Measurements from ENCODE around the gene MVB12B.
"Not testable (repeated sequence)": the region's sequence is repeated elsewhere in the genome, so short reads cannot be mapped to it uniquely, and the experiment has no call there.

The MVB12B gene, protein sequence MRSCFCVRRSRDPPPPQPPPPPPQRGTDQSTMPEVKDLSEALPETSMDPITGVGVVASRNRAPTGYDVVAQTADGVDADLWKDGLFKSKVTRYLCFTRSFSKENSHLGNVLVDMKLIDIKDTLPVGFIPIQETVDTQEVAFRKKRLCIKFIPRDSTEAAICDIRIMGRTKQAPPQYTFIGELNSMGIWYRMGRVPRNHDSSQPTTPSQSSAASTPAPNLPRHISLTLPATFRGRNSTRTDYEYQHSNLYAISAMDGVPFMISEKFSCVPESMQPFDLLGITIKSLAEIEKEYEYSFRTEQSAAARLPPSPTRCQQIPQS

DNA sequence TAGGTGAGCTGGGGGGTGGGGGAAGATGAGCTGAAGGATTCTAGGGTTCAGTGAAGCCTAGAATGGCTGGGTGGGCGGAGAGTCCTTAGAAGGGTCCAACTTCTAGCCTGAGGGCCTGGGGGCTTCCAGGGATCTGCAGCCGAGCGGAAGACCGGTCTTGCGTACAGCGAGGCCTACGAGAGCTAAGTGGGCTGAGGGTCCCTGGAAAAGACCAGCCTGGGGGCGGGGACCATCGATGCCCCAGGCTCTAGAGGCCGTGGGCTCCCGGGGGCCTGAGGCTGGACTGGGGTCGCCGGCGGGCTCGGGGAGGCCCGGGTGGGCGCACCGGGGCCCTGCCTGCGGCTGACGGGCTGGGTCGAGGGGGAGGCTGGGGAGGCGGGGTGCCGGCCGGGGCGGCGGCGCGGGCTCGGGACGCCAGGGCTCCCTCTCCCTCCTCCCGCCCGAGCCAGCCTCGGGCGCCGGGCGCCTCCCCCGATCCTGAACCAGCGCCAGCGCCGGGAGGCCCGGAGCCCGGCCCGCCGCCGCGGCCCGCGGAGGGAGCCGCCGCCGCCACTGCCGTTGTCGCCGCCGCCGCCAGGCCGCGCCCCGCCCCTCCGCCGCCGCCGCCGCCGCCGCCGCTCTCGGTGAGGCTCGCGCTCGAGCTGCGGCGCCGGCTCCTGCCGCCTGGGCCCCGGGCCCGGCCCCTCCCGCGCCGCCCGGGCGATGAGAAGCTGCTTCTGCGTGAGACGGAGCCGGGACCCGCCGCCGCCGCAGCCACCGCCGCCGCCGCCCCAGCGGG lies at the start of gene MVB12B:
Gene MVB12B, plus strand, starts transcription at position 602 of the 778 bp plus-strand sequence. Its CDS starts 101 bp downstream, at position 703.
- DNase-seq (ENCODE audit: low read depth in 2 of 2): peak in 1 of 2 donors; percentile 24

GRCh38 chr9:126283799-126284465 lies 42.7 kb upstream of the MVB12B start:
- DNase-seq (ENCODE audit: low read depth in 2 of 2): no peak

- not testable (repeated sequence) for DNase-seq (ENCODE audit: low read depth in 2 of 2)
Observed at GRCh38 chr9:126285652-126286051, 41.0 kb upstream of the MVB12B start.

GRCh38 chr9:126287166-126287866 lies 39.3 kb upstream of the MVB12B start:
- no peak for DNase-seq (ENCODE audit: low read depth in 2 of 2)

- no peak for DNase-seq (ENCODE audit: low read depth in 2 of 2)
Observed at GRCh38 chr9:126290871-126291270, 35.8 kb upstream of the MVB12B start.

DNA sequence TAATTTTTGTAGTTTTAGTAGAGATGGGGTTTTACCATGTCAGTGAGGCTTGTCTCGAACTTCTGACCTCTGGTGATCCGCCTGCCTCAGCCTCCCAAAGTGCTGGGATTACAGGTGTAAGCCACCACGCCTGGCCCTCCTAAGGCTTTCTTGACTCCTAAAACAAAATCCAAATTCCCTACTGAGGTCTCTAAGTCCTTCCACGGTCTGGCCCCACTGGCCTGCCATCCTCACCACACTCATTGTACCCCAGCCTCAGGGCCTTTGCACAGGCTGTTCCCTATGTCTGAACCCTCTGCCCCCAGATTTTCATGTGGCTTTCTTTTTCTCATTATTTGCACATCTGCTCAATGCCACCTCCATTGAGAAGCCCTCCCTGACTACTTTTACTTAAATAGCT lies 34.7 kb upstream of the MVB12B start:
- DNase-seq (ENCODE audit: low read depth in 2 of 2): no peak

DNA sequence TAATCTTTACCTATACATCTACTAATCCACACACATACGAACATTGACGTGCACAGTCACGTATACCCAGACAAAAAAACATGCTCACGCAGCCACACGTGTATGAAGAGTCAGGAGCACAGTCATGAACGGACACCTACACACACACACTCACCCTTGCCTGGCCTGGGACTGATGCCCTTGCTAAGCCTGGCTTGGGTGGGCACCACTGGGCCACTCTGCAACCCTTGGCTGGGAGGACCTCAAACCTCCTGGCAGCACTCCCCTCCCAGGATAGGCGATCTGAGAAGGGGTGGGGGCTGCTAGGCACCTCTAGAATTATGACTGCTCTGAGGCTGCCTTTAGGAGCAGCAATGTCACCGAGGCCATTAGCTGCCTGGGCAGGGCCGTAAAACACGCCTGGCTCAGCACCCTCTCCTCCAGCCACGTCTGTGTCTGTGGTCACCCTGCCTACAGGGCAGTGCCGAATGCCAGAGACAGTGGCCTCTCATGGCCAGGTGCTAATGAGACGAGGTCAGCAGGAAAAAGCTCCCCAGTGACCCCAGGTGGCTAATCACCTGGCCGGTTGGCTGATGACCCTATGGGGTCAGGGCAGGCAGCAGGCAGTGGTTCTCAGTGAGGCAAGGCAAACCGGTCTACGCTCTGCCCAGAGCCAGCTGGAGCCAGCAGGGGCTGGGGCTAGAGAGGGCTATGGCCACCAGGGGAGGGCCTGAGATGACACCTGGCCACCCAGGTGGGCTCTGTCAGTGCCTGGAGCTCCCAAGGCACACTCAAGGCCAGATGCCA lies 33.7 kb upstream of the MVB12B start:
- no peak for DNase-seq (ENCODE audit: low read depth in 2 of 2)

- no peak for DNase-seq (ENCODE audit: low read depth in 2 of 2)
Observed at GRCh38 chr9:126293522-126293889, 33.1 kb upstream of the MVB12B start.

- DNase-seq (ENCODE audit: low read depth in 2 of 2): no peak
Observed at GRCh38 chr9:126294331-126295081, 32.1 kb upstream of the MVB12B start.

DNA sequence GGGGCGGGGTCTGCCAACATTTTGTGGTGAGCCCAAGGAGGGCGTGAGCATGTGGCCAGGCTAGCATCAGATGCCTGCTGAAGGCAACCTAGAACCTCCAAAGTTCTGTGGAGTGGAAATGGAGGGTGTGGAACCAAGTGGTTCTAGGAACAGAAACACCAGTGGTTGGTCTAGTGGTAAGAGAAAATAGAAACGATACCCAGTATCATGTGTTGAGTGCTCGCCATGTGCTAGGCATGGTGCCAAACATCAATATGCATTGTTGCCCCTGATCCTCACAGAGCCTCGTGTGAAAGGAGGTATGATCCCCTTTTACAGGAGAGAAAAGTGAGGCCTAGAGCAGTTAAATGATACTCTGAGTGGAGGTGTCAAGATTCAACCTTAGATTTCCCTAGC lies 31.5 kb upstream of the MVB12B start:
- no peak for DNase-seq (ENCODE audit: low read depth in 2 of 2)

- no peak for DNase-seq (ENCODE audit: low read depth in 2 of 2)
Observed at GRCh38 chr9:126295516-126295915, 31.1 kb upstream of the MVB12B start.

- DNase-seq (ENCODE audit: low read depth in 2 of 2): no peak
Observed at GRCh38 chr9:126295936-126296600, 30.6 kb upstream of the MVB12B start.

GRCh38 chr9:126296687-126297086 lies 29.9 kb upstream of the MVB12B start:
- no peak for DNase-seq (ENCODE audit: low read depth in 2 of 2)

DNA sequence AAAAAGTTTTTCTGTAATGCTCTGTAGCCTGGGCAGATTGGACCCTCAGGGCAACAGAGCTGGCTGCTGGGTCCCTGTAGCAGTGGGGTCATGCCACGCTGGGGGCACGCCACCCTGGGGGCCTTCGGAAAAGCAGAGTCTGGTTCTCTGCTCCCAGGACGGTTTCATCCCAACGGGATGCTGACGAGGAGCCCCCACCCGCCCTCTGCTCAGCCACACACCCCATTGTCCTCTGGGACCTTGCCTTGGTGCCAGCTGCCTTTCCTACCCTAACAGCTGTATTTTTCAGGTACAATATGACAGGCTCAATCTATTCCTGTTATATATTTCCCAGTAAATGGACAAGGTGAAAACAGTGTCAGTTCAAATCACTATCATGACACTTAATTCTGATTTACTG lies 29.0 kb upstream of the MVB12B start:
- no peak for DNase-seq (ENCODE audit: low read depth in 2 of 2)

DNA sequence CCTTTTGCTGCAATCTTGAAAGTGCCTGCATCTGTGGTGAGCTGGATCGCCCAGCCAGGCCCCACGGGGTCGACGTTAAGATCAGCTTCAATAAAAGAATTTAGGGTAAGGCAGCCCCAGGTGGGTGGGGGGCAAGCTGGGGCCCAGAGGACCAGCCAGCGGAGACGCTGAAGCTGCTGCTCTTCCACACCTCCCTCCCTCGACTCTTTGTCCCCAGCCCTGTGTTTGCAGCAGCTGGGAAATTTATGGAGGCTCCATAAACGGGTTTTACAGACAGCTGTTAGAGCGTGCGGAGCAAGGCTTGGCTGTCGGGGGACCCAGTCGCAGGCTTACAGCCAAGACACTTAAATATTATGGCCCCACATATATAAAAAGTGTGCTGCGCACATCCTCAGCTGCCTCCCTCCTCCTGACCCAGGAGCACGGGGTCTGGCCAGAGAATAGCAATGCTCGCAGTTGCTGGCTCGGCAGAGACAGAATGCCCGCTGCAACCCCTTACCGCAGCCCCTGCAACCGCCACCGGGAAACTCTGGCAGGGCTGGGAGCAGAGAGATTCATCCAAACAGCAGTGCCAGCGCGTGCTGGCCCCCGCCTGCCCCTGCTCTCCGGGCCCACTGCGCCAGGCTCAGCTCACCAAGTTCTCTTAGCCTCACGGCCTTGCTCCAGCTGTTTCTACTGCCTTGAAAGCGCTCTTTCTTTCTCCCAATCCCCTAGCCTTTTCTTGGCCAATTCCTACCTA lies 28.4 kb upstream of the MVB12B start:
- no peak for DNase-seq (ENCODE audit: low read depth in 2 of 2)

DNA sequence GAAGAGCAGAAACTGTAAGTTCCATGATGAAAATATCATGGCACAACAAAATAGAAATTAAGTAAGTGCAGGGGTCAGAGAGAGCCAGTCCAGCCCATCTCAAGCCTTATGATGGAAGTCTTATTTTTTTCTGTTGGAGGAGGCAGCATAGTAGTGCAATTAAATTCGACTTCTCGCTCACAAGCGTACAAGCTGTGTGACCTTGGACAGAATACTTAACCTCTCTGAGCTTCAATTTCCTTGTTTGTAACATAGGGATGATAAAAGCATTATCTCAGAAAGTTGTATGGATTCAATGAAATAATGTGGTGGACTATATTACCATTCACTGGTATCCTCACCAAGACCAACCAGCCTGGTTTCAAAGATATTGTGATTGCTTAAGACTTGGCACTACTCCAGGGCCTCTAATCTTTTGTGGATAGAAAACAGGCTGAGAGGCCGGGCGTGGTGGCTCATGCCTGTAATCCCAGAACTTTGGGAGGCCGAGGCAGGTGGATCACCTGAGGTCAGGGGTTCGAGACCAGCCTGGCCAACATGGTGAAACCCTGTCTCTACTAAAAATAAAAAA lies 26.8 kb upstream of the MVB12B start:
- no peak for DNase-seq (ENCODE audit: low read depth in 2 of 2)

DNA sequence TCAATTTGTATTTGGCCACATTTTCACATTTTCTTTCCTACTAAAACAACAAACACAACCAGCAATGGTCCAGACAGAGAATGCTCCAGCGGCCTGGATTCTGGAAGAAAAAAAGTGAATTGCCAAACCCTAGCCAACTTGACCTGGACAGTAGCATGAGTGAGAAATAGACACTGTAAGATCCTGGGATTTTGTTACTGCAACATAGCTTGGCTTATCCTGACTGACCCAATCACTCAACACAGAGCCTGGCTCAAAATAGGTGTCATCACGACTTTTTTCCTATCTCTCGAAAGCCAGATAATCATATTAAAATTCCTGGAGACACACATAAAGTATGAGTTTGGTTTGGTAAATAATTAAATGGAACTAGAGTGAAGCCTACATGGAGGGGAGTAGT lies 25.4 kb upstream of the MVB12B start:
- no peak for DNase-seq (ENCODE audit: low read depth in 2 of 2)

DNA sequence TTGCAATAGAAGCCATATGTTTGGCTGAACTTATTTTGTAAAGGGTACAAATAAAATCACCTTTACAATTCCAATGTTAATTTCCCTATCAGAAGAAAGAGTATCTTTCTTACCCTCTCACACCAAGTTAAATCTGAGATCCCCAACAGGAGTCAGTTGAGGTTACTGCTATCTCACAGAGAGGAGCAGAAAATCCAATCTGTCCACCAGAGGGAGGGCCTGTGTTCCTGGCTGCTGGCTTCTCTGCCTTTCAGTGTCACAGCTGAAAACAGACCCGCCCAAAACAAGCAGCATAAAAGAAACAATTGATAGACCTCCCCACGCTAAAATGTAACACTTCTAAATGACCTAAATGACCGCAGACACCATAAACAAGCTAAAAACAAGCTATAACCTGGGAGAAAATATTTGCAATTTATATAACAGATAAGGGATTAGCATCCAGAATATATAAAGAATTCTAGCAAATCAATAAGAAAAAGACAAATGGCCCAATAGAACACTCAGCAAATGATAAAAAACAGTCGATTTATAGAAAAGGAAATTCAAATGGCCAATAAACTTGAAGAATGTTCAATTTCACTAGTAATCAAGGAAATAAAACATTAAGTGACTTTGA lies 24.5 kb upstream of the MVB12B start:
- DNase-seq (ENCODE audit: low read depth in 2 of 2): no peak

DNA sequence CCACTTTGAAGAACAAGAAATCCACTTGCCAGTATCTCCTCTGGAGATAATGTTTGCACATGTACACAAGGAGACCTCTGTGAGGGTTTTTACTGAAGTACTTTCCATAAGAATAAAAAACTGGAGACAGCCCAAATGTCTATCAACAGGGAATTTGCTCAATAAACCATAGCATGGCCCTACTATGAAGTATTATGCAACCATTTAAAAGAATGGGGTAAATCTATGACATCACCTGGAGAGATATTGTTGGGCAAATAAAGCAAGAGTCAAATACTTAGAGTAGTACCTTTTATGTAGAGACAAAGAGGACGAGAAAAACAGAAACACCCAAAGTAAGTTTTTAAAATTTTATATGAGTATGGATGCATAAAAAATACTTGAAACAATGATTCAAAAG lies 23.9 kb upstream of the MVB12B start:
- DNase-seq (ENCODE audit: low read depth in 2 of 2): no peak

Measured in stimulated activated CD8-positive, alpha-beta memory T cell treated with anti-CD3 and anti-CD28 coated beads, Interleukin-2, amount 100 ng/mL, for 48 hours (primary cell).